Measurements from ENCODE around the gene PSMD4.

DNA sequence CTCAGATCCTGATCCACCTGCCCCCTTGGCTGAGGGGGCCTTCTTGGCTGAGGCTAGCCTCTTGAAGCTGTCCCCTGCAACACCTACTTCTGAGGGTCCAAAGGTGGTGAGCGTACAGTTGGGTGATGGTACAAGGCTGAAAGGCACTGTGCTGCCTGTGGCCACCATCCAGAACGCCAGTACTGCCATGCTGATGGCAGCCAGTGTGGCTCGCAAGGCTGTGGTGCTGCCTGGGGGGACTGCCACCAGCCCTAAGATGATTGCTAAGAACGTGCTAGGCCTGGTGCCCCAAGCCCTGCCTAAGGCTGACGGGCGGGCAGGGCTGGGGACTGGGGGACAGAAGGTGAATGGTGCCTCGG, 32.8 kb downstream of the PSMD4 start:
- no peak for TF ChIP-seq CTCF (IDR thresholded peaks at IDR 0.05 in 4 of 5, conservative IDR thresholded peaks at IDR 0.05 in 1 of 5)
- no peak for TF ChIP-seq POLR2A (IDR thresholded peaks at IDR 0.05)
